DMS114 treated with DMSO at 0.1 percent for 48 hours (cell line): Measurements from ENCODE around the gene AARS2.

Experiments used
- DNase-seq: peaks from one replicate; lab custom pipeline; 2025; ENCODE audit not compliant: unreplicated experiment; lab: John Stamatoyannopoulos, UW

Gene AARS2

GRCh38 chr6:44301782-44302564 is 11.2 kb downstream of the AARS2 start:
- DNase-seq = no peak

GRCh38 chr6:44301106-44301505 is 12.0 kb downstream of the AARS2 start:
- no peak for DNase-seq

GRCh38 chr6:44300292-44300823 is 12.8 kb downstream of the AARS2 start:
- DNase-seq = no peak

- DNase-seq = no peak
Measured at GRCh38 chr6:44298864-44299263, 14.3 kb downstream of the AARS2 start.

- DNase-seq = no peak
Measured at GRCh38 chr6:44298055-44298803, 14.9 kb downstream of the AARS2 start.

GRCh38 chr6:44297063-44298038 is 15.8 kb downstream of the AARS2 start:
- no peak for DNase-seq

- no peak for DNase-seq
Measured at GRCh38 chr6:44294832-44295791, 18.0 kb downstream of the AARS2 start.

GRCh38 chr6:44292661-44293365 is 20.3 kb downstream of the AARS2 start:
- DNase-seq = no peak

GRCh38 chr6:44291841-44292240 is 21.3 kb downstream of the AARS2 start:
- DNase-seq = no peak

GRCh38 chr6:44289726-44290260 is 23.4 kb downstream of the AARS2 start:
- no peak for DNase-seq

- DNase-seq = no peak
Measured at GRCh38 chr6:44286747-44287146, 26.4 kb downstream of the AARS2 start.

GRCh38 chr6:44286285-44286565 is 26.9 kb downstream of the AARS2 start:
- no peak for DNase-seq

- no peak for DNase-seq
Measured at GRCh38 chr6:44285552-44286284, 27.4 kb downstream of the AARS2 start.

- DNase-seq = no peak
Measured at GRCh38 chr6:44284867-44285266, 28.3 kb downstream of the AARS2 start.

- no peak for DNase-seq
Measured at GRCh38 chr6:44284121-44284520, 29.0 kb downstream of the AARS2 start.

- DNase-seq = no peak
Measured at GRCh38 chr6:44278774-44279697, 34.1 kb downstream of the AARS2 start.

GRCh38 chr6:44278315-44278714 is 34.8 kb downstream of the AARS2 start:
- no peak for DNase-seq
